ENCODE data around the gene HS3ST2. TPM values are rescaled to one million over a fixed set of nuclear protein-coding genes. Genes with fewer than 3 reads are reported as not detected.

HS3ST2 gene
- total and polyA plus RNA-seq, 2 of the 8 experiments (the other 6 are each of a cell fraction or from before 2014, with no cell fraction given): 1.7 to 3.7 TPM

DNA sequence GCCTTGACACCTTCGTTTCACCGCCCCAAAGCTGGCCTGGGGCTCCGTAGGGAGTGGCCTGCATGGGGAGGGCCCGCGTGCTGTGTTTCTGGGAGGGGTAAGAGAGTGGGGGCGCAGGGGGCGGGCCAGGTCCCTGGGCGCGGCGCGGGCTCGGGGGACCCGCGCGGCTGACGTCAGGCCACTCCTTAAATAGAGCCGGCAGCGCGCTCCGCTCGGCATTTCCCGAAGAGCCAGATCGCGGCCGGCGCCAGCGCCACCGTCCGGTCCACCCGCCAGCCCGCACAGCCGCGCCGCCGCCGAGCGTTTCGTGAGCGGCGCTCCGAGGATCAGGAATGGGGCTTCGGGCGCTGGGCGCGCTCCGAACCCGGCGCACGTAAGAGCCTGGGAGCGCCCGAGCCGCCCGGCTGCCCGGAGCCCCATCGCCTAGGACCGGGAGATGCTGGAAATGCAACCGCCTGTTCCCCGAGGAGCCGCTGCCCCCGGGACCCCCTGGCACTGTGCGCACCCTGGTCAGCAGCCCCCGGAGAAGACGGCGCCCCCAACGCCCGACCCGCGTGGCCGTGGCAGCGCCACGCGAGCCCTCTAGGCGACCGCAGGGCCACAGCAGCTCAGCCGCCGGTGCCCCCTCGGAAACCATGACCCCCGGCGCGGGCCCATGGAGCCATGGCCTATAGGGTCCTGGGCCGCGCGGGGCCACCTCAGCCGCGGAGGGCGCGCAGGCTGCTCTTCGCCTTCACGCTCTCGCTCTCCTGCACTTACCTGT, at the start of gene HS3ST2 (continued):
- TF ChIP-seq ASH2L (IDR thresholded peaks at IDR 0.05; ENCODE audit: low read length) (peak; percentile 54), EP300 (IDR thresholded peaks at IDR 0.05; ENCODE audit: borderline replicate concordance in 1 of 2, low read depth in 2 of 2, low read length in 2 of 2) (peak in 1 of 2 experiments; percentile 11; a peak in 1 of 3 replicates), MAX (IDR thresholded peaks at IDR 0.05) (no peak), USF2 (IDR thresholded peaks at IDR 0.05; ENCODE audit: low read length) (no peak), TBP (IDR thresholded peaks at IDR 0.05; ENCODE audit: low read depth, low read length) (peak; percentile 70; the same call in 1 of the 2 replicates), POLR2A (IDR thresholded peaks at IDR 0.05; ENCODE audit: control extremely low read depth in 1 of 2, low read depth in 2 of 2, low read length in 2 of 2) (peak in 1 of 2 experiments; percentile 53; a peak in 2 of 3 replicates), TAF7 (optimal IDR thresholded peaks at IDR 0.05; ENCODE audit: borderline replicate concordance, low read depth, low read length) (peak; percentile 36), RAD21 (IDR thresholded peaks at IDR 0.05 in 1 of 2, conservative IDR thresholded peaks at IDR 0.05 in 1 of 2; ENCODE audit: low read depth in 2 of 2, low read length in 2 of 2) (peak; percentile 48 to 69; a peak in 3 of 4 replicates), KDM5A (IDR thresholded peaks at IDR 0.05; ENCODE audit: low read length) (no peak), PHF8 (conservative IDR thresholded peaks at IDR 0.05; ENCODE audit: low read depth, low read length) (no peak; the same call in 1 of the 2 replicates), JUND (IDR thresholded peaks at IDR 0.05; ENCODE audit: low read length) (no peak), ZNF274 (IDR thresholded peaks at IDR 0.05; ENCODE audit: borderline replicate concordance, extremely low read depth, low read length) (no peak), GABPA (IDR thresholded peaks at IDR 0.05; ENCODE audit: borderline replicate concordance, insufficient read depth, low read length) (peak; percentile 39)
